Kidney tubule cell (primary cell): ENCODE measurements around the gene KBTBD7.

ENCODE experiments used
- DNase-seq: peaks from one replicate; pipeline ENCODE4 v3.0.0-alpha.2; 2018; ENCODE audit warnings: low spot score

Gene KBTBD7, protein sequence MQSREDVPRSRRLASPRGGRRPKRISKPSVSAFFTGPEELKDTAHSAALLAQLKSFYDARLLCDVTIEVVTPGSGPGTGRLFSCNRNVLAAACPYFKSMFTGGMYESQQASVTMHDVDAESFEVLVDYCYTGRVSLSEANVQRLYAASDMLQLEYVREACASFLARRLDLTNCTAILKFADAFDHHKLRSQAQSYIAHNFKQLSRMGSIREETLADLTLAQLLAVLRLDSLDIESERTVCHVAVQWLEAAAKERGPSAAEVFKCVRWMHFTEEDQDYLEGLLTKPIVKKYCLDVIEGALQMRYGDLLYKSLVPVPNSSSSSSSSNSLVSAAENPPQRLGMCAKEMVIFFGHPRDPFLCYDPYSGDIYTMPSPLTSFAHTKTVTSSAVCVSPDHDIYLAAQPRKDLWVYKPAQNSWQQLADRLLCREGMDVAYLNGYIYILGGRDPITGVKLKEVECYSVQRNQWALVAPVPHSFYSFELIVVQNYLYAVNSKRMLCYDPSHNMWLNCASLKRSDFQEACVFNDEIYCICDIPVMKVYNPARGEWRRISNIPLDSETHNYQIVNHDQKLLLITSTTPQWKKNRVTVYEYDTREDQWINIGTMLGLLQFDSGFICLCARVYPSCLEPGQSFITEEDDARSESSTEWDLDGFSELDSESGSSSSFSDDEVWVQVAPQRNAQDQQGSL

DNA sequence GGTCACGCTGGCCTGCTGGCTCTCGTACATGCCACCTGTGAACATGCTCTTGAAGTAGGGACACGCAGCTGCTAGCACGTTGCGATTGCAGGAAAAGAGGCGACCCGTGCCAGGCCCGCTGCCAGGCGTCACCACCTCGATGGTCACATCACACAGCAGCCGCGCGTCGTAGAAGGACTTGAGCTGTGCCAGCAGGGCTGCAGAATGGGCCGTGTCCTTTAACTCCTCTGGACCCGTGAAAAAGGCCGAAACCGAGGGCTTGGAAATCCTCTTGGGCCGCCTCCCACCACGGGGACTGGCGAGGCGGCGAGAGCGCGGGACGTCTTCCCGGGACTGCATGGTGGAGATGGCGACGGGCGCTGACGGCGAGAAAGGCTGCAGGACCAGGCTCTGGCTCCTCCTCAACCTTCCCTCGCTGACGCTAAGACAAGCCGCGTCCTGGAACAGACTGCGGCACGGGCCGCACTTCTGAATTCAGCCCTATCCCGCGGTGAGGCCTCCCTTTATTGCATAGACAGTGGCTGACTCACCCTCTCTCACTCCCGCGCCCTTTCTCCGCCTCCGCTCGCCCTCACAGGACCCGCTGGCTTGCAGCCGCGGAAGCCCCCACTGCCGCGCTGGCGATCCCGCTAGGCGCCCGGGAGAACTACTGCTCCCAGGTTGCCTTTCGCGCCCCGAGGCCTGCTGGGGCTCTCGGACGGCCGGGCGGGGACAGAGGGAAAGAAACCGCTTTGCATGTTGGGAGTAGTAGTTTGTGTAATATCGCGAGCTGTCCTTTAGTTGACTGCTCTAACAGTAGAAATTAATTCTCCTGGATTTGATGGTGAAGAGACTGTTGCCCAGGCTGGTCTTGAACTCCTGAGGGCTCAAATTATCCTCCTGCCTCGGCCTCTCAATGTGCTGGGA lies at the start of gene KBTBD7:
TSS of gene KBTBD7 (minus strand) at position 651 of the 906 bp plus-strand sequence. CDS start at position 339, 312 bp downstream.
- DNase-seq = peak; percentile 96

DNA sequence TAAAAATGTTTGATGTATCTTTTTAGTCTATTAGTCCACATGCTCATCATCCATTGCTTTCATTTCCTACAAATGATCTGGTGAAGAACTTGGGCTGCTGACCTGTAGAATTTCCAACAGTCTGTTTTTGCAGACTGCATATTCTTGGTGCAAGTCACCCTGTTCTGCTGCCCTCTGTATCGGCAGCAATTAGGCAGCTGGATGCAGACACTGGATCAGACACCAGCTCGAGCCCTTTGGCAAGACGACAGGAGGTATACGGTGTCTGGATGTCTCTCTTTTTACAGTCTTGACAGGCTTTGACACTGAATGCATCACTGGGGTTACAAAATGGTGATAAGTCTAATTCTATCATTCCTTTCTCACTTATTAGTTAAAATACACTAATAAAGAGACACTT lies 47.3 kb upstream of the KBTBD7 start:
- no peak for DNase-seq

DNA sequence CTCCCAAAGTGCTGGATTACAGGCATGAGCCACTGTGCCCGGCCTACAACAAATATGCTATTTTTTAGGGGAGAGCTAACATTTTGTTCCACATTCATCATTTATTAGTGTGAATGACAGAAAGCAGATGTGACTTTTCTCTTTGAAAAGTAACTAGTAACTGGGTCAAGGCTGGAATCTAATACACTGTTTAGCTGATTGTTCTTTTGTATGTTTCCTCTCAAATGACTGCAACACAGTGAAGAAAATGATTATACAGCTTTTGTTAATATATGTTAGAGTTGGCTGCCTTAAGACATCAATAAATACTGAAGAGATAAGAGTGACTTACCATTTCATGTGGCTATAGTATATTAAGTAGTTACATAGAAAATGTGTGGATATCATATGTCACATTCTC lies 42.0 kb upstream of the KBTBD7 start:
- no peak for DNase-seq

GRCh38 chr13:41232578-41233480 lies 38.5 kb upstream of the KBTBD7 start:
- DNase-seq = peak; percentile 14

- peak; percentile 79 for DNase-seq
Observed at GRCh38 chr13:41231786-41232185, 37.4 kb upstream of the KBTBD7 start.

DNA sequence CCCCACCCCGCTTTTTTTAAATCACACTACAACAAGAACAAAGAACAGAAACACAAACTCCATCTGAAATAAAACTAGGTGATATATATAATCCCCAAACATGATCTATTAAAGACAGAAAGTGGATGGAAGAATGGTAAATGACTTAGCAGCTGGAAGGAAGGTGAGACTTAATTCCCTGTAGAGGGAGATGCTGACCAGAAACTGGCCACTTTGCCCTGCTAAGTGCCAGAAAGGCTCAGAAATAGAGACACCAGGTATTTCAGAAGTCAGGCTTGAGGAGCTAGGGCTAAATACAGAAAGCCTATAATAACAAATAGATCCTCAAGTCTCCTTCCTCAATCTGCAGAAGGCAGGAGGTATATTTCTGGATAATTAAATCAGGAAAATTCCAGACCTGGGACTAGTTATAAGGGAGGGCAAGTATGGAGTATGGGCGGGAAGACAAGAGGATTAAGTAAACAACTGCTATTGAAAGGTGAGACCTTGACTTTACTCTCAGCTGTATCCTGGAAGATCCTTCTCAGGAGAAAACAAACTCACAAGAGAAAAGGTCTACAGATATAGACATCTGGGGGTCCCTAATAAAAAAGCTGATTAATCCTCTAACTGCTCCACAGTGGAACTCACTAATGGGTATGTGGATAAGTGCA lies 36.8 kb upstream of the KBTBD7 start:
- no peak for DNase-seq

DNA sequence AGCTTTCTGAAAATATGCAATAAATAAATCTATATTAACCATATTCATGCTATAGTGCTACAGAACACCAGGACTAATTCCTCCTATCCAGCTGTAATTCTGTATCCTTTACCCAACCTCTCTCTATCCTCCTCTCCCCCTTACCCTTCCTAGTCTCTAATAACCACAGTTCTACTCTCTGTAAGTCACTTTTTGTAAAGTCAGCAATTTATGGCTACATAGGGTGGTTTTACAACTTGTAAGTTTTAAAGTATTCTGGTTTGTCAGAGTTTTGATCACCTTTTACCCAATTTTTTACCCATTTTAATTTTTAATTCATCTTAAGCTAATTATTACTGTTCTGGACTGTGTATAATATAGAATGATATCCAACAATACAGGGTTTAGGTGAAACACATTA lies 35.0 kb upstream of the KBTBD7 start:
- no peak for DNase-seq

GRCh38 chr13:41224113-41225110 lies 30.0 kb upstream of the KBTBD7 start:
- DNase-seq = peak; percentile 78

- DNase-seq = peak; percentile 78
Observed at GRCh38 chr13:41222259-41222852, 28.0 kb upstream of the KBTBD7 start.

DNA sequence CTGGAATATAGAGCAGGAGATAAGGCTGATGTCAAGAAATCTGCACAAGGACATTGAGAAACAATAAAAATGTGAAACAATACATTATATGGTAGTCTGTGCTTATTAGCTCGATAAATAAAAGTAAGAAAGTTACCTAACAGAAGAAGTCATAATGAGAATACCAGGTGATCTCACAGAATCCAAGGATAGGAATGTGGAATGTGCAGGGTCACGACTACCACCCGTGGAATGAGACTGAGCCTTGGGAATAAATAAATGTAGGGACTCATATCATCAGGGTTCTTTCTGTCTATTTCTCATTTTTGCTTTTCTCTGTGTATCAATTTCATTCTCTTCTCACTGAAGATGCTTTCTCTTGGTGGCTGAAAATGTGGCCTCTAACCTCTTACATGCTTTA lies 26.0 kb upstream of the KBTBD7 start:
- DNase-seq = peak; percentile 49

- no peak for DNase-seq
Observed at GRCh38 chr13:41216160-41216559, 21.8 kb upstream of the KBTBD7 start.

DNA sequence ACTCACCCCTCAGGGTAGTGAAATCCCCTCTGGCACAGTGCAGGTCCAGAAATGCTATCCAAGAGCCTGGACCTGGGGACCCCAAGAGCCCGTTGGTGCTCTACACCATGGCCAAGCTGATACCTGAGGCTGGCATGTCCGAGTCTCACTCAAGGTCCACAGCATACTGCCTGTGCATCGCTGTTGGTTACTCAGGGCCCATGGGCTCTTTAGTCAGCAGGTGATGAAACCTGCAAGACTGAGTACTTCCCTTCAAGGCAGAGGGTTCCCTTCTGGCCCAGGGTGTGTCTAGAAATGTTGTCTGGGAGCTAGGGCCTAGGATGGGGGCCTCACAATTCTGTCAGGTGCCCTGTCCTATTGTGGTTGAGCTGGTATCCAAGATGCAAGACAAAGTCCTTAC lies 19.6 kb upstream of the KBTBD7 start:
- DNase-seq = no peak

DNA sequence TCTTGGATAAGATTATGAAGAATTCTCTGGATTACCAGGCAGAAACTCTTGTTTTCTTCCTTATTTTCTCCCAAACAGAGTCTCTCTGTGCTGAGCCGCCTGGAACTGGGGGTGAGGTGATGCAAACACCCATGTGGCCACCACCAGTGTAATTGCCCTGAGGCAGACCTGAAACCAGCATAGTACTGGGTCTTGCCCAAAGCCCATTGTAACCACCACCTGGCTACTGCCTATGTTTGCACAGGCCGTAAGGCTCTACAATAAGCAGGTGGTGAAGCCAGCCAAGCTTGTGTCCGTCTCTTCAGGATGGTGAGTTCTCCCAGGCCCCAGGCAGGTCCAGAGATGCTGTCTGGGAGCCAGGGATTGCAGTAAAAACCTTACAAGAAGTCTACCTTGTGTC lies 18.9 kb upstream of the KBTBD7 start:
- no peak for DNase-seq

- no peak for DNase-seq
Observed at GRCh38 chr13:41212881-41213280, 18.5 kb upstream of the KBTBD7 start.

DNA sequence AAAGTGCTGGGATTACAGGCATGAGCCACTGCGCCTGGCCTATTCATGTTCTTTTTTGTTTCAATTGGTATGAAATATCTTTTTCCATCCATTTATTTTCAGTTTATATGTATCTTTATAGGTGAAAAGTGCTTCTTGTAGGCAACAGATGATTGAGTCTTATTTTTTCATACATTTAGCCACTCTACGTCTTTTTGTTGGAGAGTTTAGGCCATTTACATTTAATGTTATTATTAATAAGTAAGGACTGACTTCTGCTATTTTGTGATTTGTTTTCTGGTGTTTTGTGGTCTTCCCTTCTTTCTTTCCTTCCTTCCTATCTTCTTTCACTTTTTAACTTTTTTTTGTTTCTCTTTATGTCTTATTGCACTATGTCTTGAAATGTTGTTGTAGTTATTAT lies 16.7 kb upstream of the KBTBD7 start:
- no peak for DNase-seq

GRCh38 chr13:41206467-41206866 lies 12.1 kb upstream of the KBTBD7 start:
- no peak for DNase-seq

GRCh38 chr13:41203810-41204209 lies 9.4 kb upstream of the KBTBD7 start:
- no peak for DNase-seq

GRCh38 chr13:41200126-41200525 lies 5.8 kb upstream of the KBTBD7 start:
- no peak for DNase-seq

GRCh38 chr13:41199526-41199925 lies 5.2 kb upstream of the KBTBD7 start:
- DNase-seq = no peak
